DMS 273 (cell line): ENCODE data around the gene CLPSL2.
A peak's percentile ranks its signal among the peaks of the same experiment; 100 is the strongest.
"Not testable (repeated sequence)": the region's sequence is repeated elsewhere in the genome, so short reads cannot be mapped to it uniquely, and the experiment has no call there.

Source experiments
- DNase-seq: peaks from one replicate; lab custom pipeline; 2025; ENCODE audit not compliant: unreplicated experiment; lab: John Stamatoyannopoulos, UW

The CLPSL2 gene, protein sequence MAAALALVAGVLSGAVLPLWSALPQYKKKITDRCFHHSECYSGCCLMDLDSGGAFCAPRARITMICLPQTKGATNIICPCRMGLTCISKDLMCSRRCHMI

DNA sequence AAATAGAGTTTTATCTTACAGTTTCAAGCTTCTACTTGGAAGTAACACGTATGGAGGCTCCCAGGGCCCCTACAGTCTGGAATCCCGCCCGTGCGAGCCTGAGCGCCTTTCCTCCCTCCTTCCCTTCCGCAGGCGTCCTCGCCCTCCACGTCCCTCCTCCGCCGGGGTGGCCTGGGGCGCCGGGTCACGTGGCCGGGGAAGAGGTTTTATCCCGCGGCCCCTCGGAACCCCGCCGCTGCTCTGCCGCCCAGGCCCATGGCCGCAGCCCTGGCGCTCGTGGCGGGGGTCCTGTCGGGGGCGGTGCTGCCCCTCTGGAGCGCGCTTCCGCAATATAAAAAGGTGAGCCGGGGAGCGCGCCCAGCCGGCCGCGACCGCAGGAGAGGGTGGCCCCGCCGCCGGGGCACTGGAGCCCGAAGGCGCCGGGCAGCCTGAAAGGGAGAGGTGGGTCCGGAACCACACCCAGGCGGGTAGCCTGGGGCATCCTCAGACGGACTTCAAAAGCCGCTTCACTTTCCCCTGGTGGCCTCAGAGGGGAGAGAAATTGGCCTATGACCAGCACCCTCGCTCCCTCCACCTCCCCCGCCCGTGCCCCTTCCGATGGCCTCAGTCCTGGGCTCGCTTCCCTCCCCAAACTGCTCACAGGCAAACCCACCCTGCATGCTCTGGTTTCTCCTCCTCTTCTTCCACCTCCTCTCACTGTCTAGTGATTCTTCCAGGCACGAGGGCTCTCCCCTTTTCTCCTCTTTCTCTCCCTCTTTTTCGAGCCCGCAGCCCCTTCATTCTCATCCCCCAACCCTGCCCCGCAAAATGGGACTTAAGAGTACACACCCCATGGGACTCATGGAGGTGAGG, at the start of gene CLPSL2:
TSS of gene CLPSL2 (plus strand) at position 235 of the 852 bp plus-strand sequence. CDS start at position 256, 21 bp downstream.
- DNase-seq = peak; percentile 78

DNA sequence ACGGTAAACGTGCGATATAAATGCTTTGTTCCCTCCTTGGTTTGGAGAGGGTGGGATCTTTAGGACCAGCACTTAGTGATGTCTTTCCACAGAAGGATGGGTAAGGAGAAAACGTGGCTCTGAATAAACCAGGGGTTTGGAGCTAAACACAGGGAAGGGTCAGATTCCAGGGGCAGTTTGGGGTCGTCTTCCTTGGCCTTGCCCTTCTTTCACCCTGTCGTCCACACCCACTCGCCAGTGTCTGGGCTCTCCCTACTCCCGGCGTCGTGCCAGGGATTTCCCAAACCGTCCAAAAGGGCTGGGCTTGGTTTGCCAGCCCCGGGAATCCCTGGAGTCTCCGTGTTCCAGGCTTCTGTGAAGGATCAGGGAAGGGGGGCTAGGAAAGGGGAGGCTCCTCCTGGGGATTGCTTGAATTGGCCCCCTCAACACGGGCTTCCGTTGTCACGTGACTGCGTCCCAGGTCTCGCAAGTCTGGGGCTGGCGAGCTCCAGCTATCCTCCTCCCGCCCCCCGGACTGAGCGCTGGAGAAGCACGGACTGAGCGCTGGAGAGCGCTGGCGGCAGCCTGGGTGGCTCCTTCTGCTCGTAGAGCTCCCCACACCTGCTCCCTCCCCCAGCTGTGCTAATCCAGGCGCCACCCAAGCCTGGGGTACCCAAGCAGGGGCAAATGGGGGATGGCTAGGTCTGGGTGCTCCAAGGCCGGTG, 49.0 kb upstream of the CLPSL2 start:
- DNase-seq = peak; percentile 93

DNA sequence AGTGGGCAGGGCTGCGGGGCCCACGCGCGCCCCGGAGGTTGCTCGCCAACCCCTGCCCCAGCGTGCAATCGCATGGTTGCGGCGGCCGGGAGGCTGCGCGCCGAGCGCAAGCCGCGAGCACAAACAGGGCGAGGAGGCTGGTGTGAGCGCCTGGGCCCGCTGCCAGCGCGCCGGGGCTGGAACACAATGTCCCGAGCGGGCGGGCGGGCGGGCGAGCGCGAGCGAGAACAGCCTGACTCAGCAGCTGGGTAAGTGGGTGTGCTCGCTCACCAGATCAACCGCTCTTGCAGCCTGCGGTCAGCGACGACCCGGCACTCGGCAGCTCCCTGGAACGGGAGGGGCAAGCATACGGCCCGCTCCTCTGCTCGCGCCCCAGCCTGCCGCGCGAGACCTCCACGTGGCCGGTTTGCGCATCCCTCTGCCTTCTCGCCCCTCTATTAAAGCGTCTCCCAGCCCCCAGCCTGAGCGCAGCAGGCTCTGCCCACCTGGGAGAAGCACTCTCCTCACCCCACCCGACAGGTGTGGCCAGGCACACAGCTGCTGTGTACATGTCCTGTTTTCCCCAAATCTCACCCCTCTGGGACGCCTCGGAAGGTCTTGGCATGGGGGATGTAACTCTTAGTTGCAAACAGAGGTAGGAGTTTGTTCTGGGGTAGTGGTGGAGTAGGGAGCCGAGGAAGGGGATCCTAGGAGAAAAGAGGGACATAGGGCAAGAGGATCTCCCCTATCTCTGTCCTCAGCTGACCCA, 48.3 kb upstream of the CLPSL2 start:
- DNase-seq = peak; percentile 97

DNA sequence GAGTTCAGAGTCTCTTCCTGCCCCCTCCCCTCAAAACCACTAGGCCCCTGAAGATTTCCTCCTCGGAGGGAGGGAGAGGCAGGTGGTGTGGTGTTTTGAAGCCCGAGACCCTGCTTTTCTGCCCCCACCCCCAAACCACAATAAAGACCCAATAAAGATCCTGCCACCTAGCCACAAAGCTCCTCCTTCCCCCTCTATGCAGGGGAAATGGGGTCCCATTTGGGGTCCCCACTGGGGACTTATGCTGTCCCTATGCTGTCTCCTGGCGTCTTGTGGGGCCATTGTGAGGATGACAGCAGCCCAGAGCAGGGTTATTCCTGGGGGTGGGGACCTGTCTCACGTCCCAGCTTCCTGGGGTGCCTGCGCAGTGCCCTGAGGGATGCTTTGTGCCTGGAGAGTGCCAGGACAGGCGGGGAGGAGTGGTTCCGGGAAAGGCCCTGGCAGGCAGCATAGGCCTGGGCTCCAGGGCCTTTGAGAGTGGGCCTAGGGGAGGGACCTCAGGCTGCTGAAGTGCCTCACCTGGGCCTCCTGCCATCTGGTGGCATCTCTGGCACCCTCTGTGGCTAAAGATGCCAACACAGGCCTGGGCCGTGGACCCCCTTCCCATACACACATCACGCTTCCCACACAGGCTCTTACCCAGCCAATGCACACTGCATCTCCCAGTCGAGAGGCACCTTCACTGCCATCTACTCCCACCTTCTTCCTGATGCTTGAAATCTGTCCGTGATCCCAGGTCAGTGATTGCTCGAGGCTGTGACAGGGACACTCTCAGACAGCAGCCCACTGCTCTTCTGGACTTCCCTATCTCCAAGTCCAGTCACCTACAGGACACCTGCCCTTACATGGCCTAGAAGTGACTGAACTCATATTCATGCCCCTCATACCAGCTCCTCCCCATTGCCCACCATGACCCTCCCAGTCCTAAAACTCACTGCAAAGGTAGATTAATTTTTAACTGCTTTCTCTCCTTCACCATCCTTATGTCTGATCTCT, 47.4 kb upstream of the CLPSL2 start:
- peak; percentile 48 for DNase-seq

DNA sequence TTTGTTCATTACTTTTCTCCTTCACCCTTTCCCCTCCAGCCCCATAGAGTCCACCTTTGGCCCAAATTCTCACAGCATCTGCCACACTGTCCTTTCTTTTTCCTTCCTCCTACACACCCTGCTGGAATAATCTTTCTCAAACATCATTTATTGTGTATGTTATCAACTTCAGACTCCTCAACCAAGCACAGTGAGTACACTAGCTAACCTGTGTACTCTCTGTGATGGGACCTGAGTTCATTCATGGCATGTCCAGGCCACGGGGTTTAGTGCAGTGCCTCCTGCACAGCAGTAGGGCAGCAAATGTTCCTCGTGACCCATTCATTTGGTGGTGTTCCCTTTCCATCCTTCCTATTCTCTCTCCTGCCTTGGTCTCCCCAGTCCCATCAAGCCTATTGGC, 46.7 kb upstream of the CLPSL2 start:
- DNase-seq = no peak

DNA sequence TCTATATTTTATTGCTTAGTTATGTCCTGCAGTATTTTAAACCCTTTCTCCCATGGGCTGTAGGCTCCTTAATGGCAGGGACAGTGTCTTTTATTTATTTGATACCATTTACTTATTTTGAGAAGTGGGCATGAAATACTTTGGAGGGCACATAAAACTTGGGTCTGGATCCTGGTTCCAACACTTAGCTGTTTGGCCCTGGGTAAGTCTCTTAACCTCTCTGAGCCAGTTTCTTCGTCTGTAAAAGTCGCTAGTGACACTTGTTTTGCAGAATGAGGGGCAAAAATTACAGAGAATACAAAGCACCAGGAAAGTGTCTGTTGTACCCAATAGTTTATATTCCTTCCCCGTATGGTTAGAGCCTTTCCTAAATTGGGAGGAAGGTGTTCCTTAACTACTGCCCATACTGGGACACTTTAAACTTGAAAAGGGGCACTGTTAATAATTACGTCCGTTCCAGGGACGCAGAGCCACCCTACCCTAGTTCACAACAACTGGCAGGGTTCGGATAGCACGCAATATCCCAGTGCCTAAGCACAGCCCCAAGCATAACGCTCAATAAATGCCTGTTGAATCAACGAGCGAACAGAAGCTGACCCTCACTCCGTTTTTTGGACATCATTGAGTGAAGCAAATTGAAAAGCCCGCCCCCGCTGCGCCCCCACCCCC, 45.5 kb upstream of the CLPSL2 start:
- DNase-seq = no peak

DNA sequence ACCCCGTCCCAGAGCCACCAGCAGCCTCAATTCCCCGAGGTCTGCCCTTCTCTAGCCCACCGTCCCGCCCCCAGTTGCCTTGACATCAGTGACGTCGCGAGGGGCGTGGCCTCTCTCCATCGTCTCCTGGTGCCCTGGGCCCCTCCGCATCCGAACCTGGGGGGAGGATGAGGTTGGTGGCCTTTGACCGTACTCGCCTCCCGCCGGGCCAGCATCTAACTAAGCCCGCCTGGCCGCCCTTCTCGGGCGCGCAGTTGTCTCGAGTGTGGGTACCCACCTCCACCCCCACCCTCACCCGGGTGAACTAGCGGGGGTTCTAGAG, 45.0 kb upstream of the CLPSL2 start:
- DNase-seq = peak; percentile 97

DNA sequence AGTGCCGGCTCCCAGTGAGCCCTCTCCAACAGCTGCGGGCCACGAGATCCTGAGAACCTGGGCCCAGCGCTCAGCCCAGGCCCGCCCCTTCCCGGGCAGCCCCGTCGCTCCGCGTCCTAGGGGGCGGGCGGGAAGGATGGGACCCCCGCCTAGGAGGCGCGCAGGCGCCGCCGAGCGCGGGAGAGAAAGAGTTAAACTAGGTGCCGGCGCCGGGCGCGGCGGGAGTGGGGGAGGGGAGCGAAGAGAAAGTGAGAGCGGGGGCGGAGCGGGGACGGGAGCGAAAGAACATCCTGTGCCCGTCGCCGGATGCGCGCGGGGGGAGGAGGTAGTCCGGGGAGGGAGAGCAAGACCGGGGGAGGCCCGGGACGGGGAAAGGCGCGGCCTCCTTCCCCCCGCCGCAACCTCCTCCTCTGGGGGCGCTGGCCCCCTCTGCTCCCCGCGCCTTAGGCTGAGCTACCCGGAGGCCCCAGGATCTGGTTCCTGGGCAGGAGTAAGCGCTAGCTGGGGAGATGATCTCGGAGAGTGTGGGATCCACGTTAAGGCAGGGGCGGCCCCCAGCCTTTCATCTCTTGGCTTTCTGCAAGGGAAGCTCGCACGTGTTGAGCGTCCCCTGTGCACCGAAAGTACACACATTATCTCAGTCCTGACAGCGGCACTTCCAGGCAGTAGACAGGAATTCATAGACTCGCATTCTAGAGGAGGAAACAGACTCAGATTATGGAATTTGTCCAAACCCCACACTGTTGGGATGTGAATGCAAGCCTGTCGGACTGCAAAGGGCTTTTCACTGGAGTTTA, 44.5 kb upstream of the CLPSL2 start:
- DNase-seq = peak; percentile 96

DNA sequence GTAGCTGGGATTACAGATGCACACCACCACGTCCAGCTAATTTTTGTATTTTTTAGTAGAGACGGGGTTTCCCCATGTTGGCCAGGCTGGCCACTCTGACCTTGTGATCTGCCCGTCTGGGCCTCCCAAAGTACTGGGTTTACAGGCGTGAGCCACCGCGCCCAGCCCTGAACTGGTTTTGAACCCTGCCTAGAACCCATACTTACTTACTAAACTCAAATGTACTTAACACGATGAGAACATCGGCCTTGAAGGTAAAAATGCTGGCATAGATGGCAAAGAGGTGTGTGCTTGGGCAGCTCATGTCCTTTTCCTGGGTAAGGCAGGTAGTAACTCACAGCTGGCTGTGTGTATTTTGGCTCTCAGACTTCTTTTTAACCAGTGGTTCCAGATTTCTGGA, 42.8 kb upstream of the CLPSL2 start:
- DNase-seq = no peak

DNA sequence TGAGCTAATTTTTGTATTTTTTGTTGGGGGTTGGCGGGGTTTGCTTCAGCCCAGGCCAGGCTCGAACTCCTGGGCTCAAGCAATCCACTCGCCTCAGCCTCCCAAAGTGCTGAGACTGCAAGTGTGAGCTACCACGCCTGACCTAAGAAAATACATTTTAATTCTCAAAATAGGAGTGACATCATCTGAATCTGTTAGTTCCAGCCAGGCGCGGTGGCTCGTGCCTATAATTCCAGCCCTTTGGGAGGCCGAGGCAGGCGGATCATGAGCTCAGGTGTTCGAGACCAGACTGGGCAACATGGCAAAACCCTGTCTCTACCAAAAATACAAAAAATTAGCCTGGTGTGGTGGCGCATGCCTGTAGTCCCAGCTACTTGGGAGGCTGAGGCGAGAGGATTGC, 42.1 kb upstream of the CLPSL2 start:
- not testable (repeated sequence) for DNase-seq

DNA sequence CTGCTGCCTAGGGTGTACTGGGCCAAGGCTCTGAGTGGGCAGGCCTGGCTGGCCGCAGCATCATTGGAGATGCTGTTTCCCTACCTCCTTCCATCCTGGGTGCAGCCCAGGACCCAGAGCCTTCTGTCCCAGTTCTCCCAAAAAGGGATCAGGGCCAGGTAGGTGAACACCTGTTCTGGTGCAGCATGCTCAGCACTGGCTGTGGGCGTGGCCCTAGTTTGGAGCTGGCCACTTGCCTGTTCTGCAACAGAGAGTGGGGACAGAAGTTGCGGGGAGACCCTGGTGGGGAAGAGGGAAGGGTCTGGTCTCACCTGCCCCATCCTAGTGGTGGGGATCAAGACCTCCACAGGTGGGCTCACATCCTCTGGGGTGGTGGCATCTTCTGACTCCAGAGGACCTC, 40.9 kb upstream of the CLPSL2 start:
- no peak for DNase-seq

DNA sequence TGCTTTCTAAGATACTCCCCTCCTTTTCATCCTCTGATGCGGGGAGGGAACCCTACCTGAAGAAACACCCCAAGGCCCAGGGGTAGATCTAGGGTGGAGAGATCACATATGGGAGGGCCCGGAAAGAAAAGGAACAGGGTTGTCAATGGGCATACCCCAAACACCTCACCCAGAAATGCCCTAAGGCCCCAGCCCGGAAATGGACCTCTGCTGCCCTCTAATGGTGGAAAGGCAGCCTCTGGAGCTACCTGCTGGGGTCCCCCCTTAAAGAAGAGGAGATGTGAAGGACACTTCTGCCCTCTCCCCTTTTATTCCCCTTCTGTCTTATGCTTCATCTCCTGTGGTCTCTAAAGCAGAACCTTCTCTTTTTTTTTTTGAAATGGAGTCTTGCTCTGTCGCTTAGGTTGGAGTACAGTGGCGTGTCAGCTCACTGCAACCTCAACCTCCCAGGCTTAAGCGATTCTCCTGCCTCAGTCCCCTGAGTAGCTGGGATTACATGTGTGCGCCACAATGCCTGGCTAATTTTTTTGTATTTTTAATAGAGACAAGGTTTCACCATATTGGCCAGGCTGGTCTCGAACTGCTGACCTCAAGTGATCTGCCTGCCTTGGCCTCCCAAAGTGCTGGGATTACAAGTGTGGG, 40.0 kb upstream of the CLPSL2 start:
- peak; percentile 89 for DNase-seq

DNA sequence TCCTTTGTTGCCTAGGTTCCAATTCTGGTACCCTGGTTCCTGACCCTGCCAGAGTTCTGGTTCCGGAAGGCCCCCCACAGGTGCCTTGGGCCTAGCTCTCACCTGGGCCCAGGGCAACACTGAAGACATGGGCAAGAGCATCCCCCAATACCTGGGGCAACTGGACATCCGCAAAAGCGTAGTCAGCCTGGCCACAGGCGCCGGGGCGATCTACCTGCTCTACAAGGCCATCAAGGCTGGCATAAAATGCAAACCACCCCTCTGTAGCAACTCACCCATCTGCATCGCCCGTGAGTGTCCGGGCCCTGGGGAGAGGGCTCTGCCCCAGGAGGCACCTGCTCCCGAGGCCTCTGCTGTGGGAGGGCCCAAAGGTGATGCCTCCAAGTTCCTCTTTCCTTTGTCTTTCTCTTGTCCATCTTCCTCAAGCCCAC, 39.4 kb upstream of the CLPSL2 start, which contains the start of gene ARMC12:
TSS of gene ARMC12 (plus strand) at position 51 of the 431 bp plus-strand sequence. CDS start at position 128, 77 bp downstream.
- peak; percentile 51 for DNase-seq

DNA sequence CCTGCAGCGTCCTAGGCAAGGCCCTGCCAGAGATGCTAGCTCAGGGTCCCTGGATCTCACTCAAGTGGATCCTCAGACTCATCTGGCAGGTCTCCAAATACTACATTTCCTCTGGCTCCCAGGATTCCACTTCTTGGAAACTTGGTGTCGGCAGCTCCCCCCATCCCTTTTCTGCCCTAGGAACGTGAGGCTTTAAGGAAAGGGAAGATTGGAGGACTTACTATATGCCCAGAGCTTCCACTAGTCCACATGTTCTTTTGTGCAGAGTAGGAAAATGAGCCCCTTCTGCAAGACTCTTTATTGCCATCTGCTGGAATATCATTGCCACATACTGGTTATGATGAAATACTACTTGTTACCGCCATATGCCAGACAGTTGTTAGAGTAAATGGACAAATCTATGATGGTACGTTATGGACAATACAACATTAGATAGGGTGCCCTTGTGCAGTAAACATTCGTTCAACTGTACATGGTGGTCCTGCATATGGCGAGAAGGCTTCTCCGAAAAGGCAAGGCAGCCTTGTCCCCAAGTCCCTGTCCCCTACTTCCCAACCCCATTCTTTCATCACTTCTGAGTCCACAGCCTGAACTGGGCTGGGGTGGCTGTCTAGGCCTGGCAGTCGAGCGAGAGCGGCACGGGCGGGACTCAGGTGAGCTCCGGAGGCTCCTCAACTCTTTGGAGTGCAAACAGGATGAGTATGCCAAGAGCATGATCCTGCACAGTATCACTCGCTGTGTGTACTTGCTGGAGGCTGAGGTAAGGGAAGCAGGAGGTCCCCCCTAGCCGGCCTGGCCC, 38.8 kb upstream of the CLPSL2 start:
- peak; percentile 93 for DNase-seq

DNA sequence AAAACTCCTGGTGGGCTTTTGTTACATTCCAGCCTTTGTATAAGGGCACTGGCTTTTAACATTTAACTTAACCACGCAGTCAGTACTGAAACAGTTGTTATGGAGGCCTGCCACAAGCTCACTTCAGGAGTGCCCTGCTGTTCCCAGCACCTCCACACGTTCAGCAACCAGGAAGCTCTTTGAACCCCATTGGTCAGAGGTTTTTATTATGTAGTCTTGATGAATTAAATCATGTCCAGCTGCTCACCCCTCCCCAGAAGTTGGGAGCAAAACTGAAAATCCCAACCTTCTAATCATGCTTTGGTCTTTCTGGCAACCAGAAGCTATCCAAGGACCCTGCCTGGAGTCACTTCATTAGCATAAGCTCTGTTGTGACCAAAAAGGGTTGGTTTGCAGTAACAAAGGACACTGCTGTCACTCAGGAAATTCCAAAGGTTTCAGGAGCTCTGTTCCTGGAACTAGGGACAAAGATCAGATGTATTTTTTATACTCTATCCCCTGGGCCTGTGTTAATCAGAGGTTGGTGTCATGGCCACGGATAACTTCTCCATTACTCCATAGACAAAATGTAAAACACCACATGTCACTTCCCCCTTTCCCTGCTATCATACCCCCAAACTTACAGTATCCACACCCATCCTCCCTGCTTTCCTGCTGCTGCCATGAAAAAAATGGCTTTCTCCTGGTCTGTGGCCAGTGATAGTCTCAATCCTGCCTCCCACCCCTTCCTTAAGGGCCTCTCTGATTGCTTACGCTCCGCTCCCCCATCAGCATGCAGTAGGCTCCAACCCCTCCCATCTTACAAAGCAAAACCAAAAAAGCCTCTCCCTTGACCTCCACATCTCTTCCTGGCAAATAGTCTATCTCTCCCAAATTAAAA, 36.5 kb upstream of the CLPSL2 start:
- DNase-seq = peak; percentile 61

DNA sequence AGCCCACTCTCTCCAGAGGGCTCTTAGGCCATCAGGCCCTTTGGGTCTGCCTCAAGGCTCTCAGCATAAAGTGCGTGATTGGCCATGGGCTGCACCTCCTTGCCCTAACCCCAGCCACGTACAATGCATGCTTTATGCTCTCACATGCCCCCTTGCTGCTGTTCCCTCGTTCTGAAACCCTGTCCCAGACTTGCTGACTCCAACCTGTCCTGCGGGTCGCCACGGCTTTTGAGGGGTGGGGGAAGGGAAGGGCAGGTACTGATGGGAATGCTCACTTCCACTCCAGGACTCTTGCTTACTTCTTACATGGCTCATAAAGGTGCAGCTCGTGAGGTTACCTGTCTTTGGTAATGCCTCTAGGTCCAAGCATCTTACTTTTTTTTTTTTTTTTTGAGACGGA, 33.6 kb upstream of the CLPSL2 start:
- no peak for DNase-seq

DNA sequence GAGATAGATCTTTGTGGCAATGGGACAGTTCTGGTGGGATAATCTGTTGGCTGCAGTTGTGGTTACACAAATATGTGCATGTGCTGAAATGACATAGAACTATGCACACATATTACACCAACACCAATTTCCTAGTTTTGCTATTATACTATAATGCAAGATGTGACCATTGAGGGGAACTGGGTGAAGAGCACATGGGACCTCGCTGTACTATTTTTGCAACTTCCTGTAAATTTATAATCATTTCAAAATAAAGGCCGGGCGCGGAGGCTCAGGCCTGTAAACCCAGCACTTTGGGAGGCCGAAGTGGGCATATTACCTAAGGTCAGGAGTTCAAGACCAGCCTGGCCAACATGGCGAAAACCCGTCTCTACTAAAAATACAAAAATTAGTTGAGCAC, 30.9 kb upstream of the CLPSL2 start:
- DNase-seq = no peak
